A549 (cell line): ENCODE data around the gene MPZL2. TPM values are rescaled to one million over a fixed set of nuclear protein-coding genes. Genes with fewer than 3 reads are reported as not detected.

Source experiments
- ATAC-seq, 2 experiments: fragments of 200-7000 bp in 1 of 2; fragments of >200 bp in 1 of 2; cut with Nextera tagmentation in 1 of 2; cut with Tn5 transposase in 1 of 2; 3 replicates each; pipeline versions ENCODE4 v1.8.0 to v1.9.1; 2018 to 2020; ENCODE audit warnings: mild to moderate bottlenecking in 1 of 2, moderate library complexity in 1 of 2
- CTCF ChIA-PET: fragments of 300-600 bp; sonication (Branson Sonifier 250); formaldehyde crosslinking; extraction: SDS; loops from one replicate; lab custom pipeline; 2021; ENCODE audit warnings: antibody characterized with exemption, inconsistent platforms; lab: Yijun Ruan, JAX
- POLR2A ChIA-PET: fragments of 350-600 bp; formaldehyde crosslinking; extraction: SDS; loops from one replicate; lab custom pipeline; 2021; ENCODE audit warnings: antibody characterized with exemption, inconsistent platforms; lab: Yijun Ruan, JAX
- DNase-seq, 2 experiments: peaks; one replicate each; pipeline versions ENCODE4 v3.0.0 to v3.0.0-alpha.2; 2011 to 2016; ENCODE audit warnings: low read depth in 1 of 2, low spot score in 1 of 2
- FAIRE-seq: peaks from 2 replicates; lab custom pipeline; 2011; peaks lifted over from hg19 to GRCh38; lab: Jason Lieb, UNC
- H3K27ac ChIP-seq, 2 experiments: fragments of >200 bp; sonication (Bioruptor Twin); formaldehyde crosslinking; 3 replicates each; pipeline ENCODE4 v1.5.1; 2016 to 2017
- H3K4me1 ChIP-seq: fragments of >200 bp; sonication (Bioruptor Twin); formaldehyde crosslinking; 3 replicates; pipeline ENCODE4 v1.6.1; 2016
- H3K4me2 ChIP-seq: fragments of >200 bp; sonication (Bioruptor Twin); formaldehyde crosslinking; 3 replicates; pipeline ENCODE4 v1.6.1; 2016
- H3K4me3 ChIP-seq: fragments of >200 bp; sonication (Bioruptor Twin); formaldehyde crosslinking; 3 replicates; pipeline ENCODE4 v1.5.1; 2016
- H3K9me3 ChIP-seq: fragments of >200 bp; sonication (Bioruptor Twin); formaldehyde crosslinking; 3 replicates; pipeline ENCODE4 v1.6.1; 2016
- BHLHE40 ChIP-seq: IDR thresholded peaks from 2 replicates; pipeline ENCODE4 v1.6.1; 2012; ENCODE audit warnings: low read depth, low read length, inconsistent platforms
- CBX2 ChIP-seq: fragments of 200-600 bp; sonication (generic); IDR thresholded peaks from 2 replicates; pipeline ENCODE4 v1.6.1; 2016; ENCODE audit warnings: low read depth, mild to moderate bottlenecking, borderline replicate concordance
- CHD4 ChIP-seq: fragments of 200-600 bp; sonication (generic); IDR thresholded peaks from 2 replicates; pipeline ENCODE4 v1.6.1; 2016; ENCODE audit warnings: antibody characterized with exemption, mild to moderate bottlenecking, borderline replicate concordance
- EHF ChIP-seq: fragments of 250-450 bp; sonication (Bioruptor Pico); IDR thresholded peaks from 2 replicates; pipeline ENCODE4 v1.5.0; 2020; ENCODE audit warnings: mild to moderate bottlenecking
- EP300 ChIP-seq, 2 experiments: fragments of >200 bp; sonication (Bioruptor Twin); formaldehyde crosslinking; IDR thresholded peaks; 2 replicates in 1 of 2; 3 replicates in 1 of 2; pipeline ENCODE4 v1.6.1; 2016 to 2017
- ESRRA ChIP-seq: fragments of 150-350 bp; IDR thresholded peaks from 2 replicates; pipeline ENCODE4 v1.6.1; 2014; ENCODE audit warnings: mild to moderate bottlenecking, low read length, borderline replicate concordance
- GATA3 ChIP-seq: IDR thresholded peaks from 2 replicates; pipeline ENCODE4 v1.6.1; 2012; ENCODE audit warnings: borderline replicate concordance
- HDAC2 ChIP-seq: fragments of 200-600 bp; sonication (generic); IDR thresholded peaks from 2 replicates; pipeline ENCODE4 v1.6.1; 2016
- HEYL ChIP-seq: fragments of 250-450 bp; sonication (Bioruptor Pico); IDR thresholded peaks from 2 replicates; pipeline ENCODE4 v1.8.0; 2021; ENCODE audit warnings: mild to moderate bottlenecking, moderate library complexity
- JUN ChIP-seq, 2 experiments: fragments of >200 bp; sonication (Bioruptor Twin); formaldehyde crosslinking; IDR thresholded peaks; 2 replicates in 1 of 2; 3 replicates in 1 of 2; pipeline ENCODE4 v1.6.1; 2016 to 2017
- JUNB ChIP-seq: fragments of >200 bp; sonication (Bioruptor Twin); formaldehyde crosslinking; IDR thresholded peaks from 2 replicates; pipeline ENCODE4 v1.6.1; 2016
- MAFK ChIP-seq: fragments of 450-650 bp; IDR thresholded peaks from 2 replicates; pipeline ENCODE4 v1.6.1; 2014; ENCODE audit not compliant: partially characterized antibody
- MAZ ChIP-seq: fragments of 150-350 bp; IDR thresholded peaks from 2 replicates; pipeline ENCODE4 v1.6.1; 2014; ENCODE audit warnings: antibody characterized with exemption, low read depth, low read length, borderline replicate concordance
- NFE2L2 ChIP-seq: fragments of 150-350 bp; conservative IDR thresholded peaks from 2 replicates; pipeline ENCODE4 v1.6.1; 2014; ENCODE audit warnings: low read length
- PHF8 ChIP-seq: fragments of 200-600 bp; sonication (generic); IDR thresholded peaks from 2 replicates; pipeline ENCODE4 v1.6.1; 2016; ENCODE audit warnings: low read depth, mild to moderate bottlenecking, antibody characterized with exemption, moderate library complexity, borderline replicate concordance
- POLR2AphosphoS2 ChIP-seq: conservative IDR thresholded peaks from 2 replicates; pipeline ENCODE4 v1.6.1; 2012; ENCODE audit warnings: low read length, improper control_type of control experiment, inconsistent platforms
- RAD21 ChIP-seq, 2 experiments: fragments of >200 bp in 1 of 2; sonication (Bioruptor Twin) in 1 of 2; formaldehyde crosslinking in 1 of 2; IDR thresholded peaks in 1 of 2; conservative IDR thresholded peaks in 1 of 2; 2 replicates in 1 of 2; 3 replicates in 1 of 2; pipeline ENCODE4 v1.6.1; 2012 to 2018; ENCODE audit warnings: inconsistent platforms in 1 of 2
- RARB ChIP-seq: fragments of 250-450 bp; sonication (Bioruptor Pico); IDR thresholded peaks from 2 replicates; pipeline ENCODE4 v1.8.0; 2021; ENCODE audit warnings: mild to moderate bottlenecking, moderate library complexity
- RCOR1 ChIP-seq: fragments of 150-350 bp; IDR thresholded peaks from 2 replicates; pipeline ENCODE4 v1.6.1; 2014; ENCODE audit warnings: antibody characterized with exemption, low read length, low read depth
- ZC3H11A ChIP-seq: fragments of 450-650 bp; IDR thresholded peaks from 2 replicates; pipeline ENCODE4 v1.6.1; 2014; ENCODE audit warnings: antibody characterized with exemption, mild to moderate bottlenecking
- ZNF302 ChIP-seq: fragments of 250-450 bp; sonication (Bioruptor Pico); IDR thresholded peaks from 2 replicates; pipeline ENCODE4 v1.9.0; 2021; ENCODE audit warnings: inconsistent platforms, mild to moderate bottlenecking, moderate library complexity
- ZSCAN20 ChIP-seq: fragments of 250-450 bp; sonication (Bioruptor Pico); IDR thresholded peaks from 2 replicates; pipeline ENCODE4 v1.8.0; 2022; ENCODE audit warnings: mild to moderate bottlenecking, moderate library complexity
- WGBS: methylation state at CpG from one replicate; pipeline ENCODE4 v1.1.6; 2017; ENCODE audit errors: missing lambda C conversion rate; 5-methylcytosine and 5-hydroxymethylcytosine counted together
- polyA plus RNA-seq, 4 experiments: library from polyadenylated mRNA; depleted of rRNA in 3 of 4; stranded (reverse); fragments of >200 nt; fragmentation: RNase III in 1 of 4; extraction: RNeasy Plus Mini Kit Qiagen cat#74134 plus additional on column Dnase treatment in 1 of 4; gene quantifications; 2 replicates in 3 of 4; 3 replicates in 1 of 4; pipeline ENCODE4 v1.2.3, GENCODE V29; 2011 to 2017
- TF ChIP-seq, protein P1 (sequence below): fragments of >200 bp; sonication (Bioruptor Twin); formaldehyde crosslinking; IDR thresholded peaks from 3 replicates; pipeline ENCODE4 v1.5.1; 2016
- TF ChIP-seq, protein P2 (sequence below): IDR thresholded peaks from 2 replicates; pipeline ENCODE4 v1.6.1; 2012; ENCODE audit warnings: low read depth, borderline replicate concordance
- TF ChIP-seq, protein P3 (sequence below): IDR thresholded peaks from 2 replicates; pipeline ENCODE4 v1.6.1; 2012
- TF ChIP-seq, protein P4 (sequence below): fragments of 250-450 bp; sonication (Bioruptor Pico); IDR thresholded peaks from 2 replicates; pipeline ENCODE4 v1.5.0; 2021; ENCODE audit warnings: mild to moderate bottlenecking, moderate library complexity, borderline replicate concordance
- TF ChIP-seq, protein P5 (sequence below): fragments of 150-350 bp; IDR thresholded peaks from 2 replicates; pipeline ENCODE4 v1.6.1; 2014; ENCODE audit warnings: low read depth, mild to moderate bottlenecking, low read length
- TF ChIP-seq, protein P6 (sequence below): fragments of >200 bp; sonication (Bioruptor Twin); formaldehyde crosslinking; IDR thresholded peaks from 2 replicates; pipeline ENCODE4 v1.6.1; 2016
- TF ChIP-seq, protein P7 (sequence below): fragments of >200 bp; sonication (Bioruptor Twin); formaldehyde crosslinking; IDR thresholded peaks from 3 replicates; pipeline ENCODE4 v1.6.1; 2016

The MPZL2 gene
- polyA plus RNA-seq, 2 of the 4 experiments (the other 2 are of a cell fraction): 0.14 TPM; not detected in 1

DNA sequence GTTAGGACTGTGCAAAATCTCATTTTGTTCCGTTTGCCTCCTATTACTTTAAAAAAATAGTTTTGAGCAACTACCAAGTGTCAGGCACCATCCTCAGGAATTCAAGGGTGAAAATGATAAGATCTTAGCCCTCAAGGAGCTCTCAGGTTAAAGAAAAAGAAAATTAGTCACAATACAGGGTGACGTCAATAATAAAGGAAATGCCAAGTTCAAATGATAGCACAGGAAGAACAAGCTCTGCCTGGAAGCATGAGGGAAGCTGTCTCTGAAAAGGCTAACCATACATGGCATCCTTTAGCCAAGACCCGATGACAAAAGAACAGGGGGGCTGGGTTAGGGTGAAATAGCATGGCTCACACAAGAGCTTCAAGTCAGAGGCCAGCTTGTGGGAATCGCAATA is 11.1 kb upstream of the MPZL2 start:
- CTCF ChIA-PET: no interaction called here
- H3K9me3 ChIP-seq: no peaks in the 10 kb centered on the region
- no peak overlapping the region for H3K4me2 ChIP-seq
- TF ChIP-seq NFE2L2 (no peak), EHF (CRISPR knock-in tag) (no peak), MAFK (no peak), JUN (IDR thresholded peaks at IDR 0.05) (no peak), HEYL (no peak)
- TF ChIP-seq, protein P1, sequence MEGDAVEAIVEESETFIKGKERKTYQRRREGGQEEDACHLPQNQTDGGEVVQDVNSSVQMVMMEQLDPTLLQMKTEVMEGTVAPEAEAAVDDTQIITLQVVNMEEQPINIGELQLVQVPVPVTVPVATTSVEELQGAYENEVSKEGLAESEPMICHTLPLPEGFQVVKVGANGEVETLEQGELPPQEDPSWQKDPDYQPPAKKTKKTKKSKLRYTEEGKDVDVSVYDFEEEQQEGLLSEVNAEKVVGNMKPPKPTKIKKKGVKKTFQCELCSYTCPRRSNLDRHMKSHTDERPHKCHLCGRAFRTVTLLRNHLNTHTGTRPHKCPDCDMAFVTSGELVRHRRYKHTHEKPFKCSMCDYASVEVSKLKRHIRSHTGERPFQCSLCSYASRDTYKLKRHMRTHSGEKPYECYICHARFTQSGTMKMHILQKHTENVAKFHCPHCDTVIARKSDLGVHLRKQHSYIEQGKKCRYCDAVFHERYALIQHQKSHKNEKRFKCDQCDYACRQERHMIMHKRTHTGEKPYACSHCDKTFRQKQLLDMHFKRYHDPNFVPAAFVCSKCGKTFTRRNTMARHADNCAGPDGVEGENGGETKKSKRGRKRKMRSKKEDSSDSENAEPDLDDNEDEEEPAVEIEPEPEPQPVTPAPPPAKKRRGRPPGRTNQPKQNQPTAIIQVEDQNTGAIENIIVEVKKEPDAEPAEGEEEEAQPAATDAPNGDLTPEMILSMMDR: no peak
- TF ChIP-seq, all 56 proteins: peak for 0
- POLR2A ChIA-PET: no interaction called here
- FAIRE-seq: no peak
- Histone ChIP-seq H3K27ac (no peak overlapping the region), H3K4me1 (no peaks in the 10 kb centered on the region), H3K4me3 (no peak overlapping the region)
- WGBS: 57% methylated on average over 4 of the region's 4 CpGs
- no peak for ATAC-seq
- no peak for DNase-seq

DNA sequence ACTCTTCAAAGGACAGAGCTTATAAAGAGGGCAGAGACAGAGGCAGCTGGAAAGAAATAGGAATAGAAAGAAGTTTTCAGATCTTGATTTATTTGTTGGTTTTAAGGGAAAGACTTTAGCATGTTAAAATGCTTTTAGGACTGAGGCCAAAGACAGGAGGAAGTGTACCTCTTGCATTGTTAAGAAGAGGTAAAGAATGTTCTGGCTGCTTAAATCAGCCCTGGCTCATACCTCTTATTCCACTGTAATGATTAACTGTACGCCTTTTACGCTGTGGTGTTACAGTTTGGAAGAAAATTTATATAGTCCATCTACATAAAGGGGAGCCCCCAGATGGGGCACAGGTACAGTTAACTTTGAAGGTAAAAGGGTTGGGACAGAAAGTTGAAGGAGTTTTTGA is 10.1 kb upstream of the MPZL2 start:
- no peak for FAIRE-seq
- Histone ChIP-seq H3K27ac (no peak overlapping the region), H3K4me3 (no peak overlapping the region), H3K4me2 (no peak overlapping the region), H3K4me1 (no peaks in the 10 kb centered on the region), H3K9me3 (no peaks in the 10 kb centered on the region)
- 80% methylated on average over 2 of the region's 2 CpGs for WGBS
- no peak for DNase-seq
- ChIA-PET CTCF (no interaction called here), POLR2A (no interaction called here)
- ATAC-seq: no peak
- TF ChIP-seq GATA3: no peak
- no peak for TF ChIP-seq JUN (IDR thresholded peaks at IDR 0.05)
- TF ChIP-seq, protein P2, sequence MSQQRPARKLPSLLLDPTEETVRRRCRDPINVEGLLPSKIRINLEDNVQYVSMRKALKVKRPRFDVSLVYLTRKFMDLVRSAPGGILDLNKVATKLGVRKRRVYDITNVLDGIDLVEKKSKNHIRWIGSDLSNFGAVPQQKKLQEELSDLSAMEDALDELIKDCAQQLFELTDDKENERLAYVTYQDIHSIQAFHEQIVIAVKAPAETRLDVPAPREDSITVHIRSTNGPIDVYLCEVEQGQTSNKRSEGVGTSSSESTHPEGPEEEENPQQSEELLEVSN: no peak
- TF ChIP-seq, protein P3, sequence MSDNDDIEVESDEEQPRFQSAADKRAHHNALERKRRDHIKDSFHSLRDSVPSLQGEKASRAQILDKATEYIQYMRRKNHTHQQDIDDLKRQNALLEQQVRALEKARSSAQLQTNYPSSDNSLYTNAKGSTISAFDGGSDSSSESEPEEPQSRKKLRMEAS: no peak
- TF ChIP-seq, protein P4, sequence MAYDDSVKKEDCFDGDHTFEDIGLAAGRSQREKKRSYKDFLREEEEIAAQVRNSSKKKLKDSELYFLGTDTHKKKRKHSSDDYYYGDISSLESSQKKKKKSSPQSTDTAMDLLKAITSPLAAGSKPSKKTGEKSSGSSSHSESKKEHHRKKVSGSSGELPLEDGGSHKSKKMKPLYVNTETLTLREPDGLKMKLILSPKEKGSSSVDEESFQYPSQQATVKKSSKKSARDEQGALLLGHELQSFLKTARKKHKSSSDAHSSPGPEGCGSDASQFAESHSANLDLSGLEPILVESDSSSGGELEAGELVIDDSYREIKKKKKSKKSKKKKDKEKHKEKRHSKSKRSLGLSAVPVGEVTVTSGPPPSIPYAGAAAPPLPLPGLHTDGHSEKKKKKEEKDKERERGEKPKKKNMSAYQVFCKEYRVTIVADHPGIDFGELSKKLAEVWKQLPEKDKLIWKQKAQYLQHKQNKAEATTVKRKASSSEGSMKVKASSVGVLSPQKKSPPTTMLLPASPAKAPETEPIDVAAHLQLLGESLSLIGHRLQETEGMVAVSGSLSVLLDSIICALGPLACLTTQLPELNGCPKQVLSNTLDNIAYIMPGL: no peak
- TF ChIP-seq JUNB: no peak
- TF ChIP-seq MAZ: no peak
- no peak for TF ChIP-seq ZC3H11A
- no peak for TF ChIP-seq ESRRA
- TF ChIP-seq RCOR1: no peak
- TF ChIP-seq, protein P5, sequence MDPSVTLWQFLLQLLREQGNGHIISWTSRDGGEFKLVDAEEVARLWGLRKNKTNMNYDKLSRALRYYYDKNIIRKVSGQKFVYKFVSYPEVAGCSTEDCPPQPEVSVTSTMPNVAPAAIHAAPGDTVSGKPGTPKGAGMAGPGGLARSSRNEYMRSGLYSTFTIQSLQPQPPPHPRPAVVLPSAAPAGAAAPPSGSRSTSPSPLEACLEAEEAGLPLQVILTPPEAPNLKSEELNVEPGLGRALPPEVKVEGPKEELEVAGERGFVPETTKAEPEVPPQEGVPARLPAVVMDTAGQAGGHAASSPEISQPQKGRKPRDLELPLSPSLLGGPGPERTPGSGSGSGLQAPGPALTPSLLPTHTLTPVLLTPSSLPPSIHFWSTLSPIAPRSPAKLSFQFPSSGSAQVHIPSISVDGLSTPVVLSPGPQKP: no peak

DNA sequence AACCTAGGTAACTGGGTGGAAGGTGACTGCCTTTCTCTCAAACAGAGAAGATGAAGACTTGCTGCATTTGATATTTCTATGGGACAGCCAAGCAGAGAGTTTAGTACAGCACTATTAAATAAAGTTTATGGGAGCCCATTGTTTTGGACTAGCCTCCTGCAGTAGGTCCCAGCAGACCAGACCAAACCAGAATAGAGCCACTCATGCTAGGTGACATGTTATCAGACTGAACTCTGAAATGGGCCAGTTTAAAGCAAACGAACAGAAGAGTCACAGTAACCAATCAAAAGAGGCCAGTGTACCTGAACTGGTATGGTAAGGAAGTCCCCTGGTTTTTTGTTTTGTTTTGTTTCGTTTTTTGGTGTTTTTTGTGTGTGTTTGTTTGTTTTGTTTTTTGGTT is 7.9 kb upstream of the MPZL2 start:
- no peak overlapping the region for H3K4me2 ChIP-seq
- no peak for FAIRE-seq
- no peak overlapping the region for H3K4me3 ChIP-seq
- WGBS: 0% methylated on average over 2 of the region's 2 CpGs
- TF ChIP-seq ZC3H11A (no peak), POLR2AphosphoS2 (no peak), RARB (CRISPR knock-in tag) (no peak), ZNF302 (no peak), CBX2 (no peak), BHLHE40 (no peak), HDAC2 (no peak), NFE2L2 (no peak), ESRRA (no peak), ZSCAN20 (CRISPR knock-in tag) (no peak), CHD4 (no peak), RAD21 (conservative IDR thresholded peaks at IDR 0.05 in 1 of 2, IDR thresholded peaks at IDR 0.05 in 1 of 2) (no peak), EP300 (IDR thresholded peaks at IDR 0.05) (no peak), PHF8 (no peak)
- TF ChIP-seq, protein P6, sequence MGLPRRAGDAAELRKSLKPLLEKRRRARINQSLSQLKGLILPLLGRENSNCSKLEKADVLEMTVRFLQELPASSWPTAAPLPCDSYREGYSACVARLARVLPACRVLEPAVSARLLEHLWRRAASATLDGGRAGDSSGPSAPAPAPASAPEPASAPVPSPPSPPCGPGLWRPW: no peak
- TF ChIP-seq, protein P7, sequence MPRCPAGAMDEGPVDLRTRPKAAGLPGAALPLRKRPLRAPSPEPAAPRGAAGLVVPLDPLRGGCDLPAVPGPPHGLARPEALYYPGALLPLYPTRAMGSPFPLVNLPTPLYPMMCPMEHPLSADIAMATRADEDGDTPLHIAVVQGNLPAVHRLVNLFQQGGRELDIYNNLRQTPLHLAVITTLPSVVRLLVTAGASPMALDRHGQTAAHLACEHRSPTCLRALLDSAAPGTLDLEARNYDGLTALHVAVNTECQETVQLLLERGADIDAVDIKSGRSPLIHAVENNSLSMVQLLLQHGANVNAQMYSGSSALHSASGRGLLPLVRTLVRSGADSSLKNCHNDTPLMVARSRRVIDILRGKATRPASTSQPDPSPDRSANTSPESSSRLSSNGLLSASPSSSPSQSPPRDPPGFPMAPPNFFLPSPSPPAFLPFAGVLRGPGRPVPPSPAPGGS: no peak
- TF ChIP-seq, all 56 proteins: peak for 0
- Histone ChIP-seq H3K4me1 (no peaks in the 10 kb centered on the region), H3K27ac (no peak overlapping the region), H3K9me3 (no peaks in the 10 kb centered on the region)
- DNase-seq (no peak), ATAC-seq (no peak)
- CTCF ChIA-PET: no interaction called here
- POLR2A ChIA-PET: no interaction called here
